ENCODE data around the gene KLRC3. TPM values are rescaled to one million over a fixed set of nuclear protein-coding genes. Genes with fewer than 3 reads are reported as not detected.
"Not testable (repeated sequence)": the region's sequence is repeated elsewhere in the genome, so short reads cannot be mapped to it uniquely, and the experiment has no call there.

Gene KLRC3
- total and polyA plus RNA-seq, 8 donors: 0.43 to 1.3 (median 1.3) TPM; not detected in 5

GRCh38 chr12:10455766-10456165 lies 35.4 kb upstream of the KLRC3 start:
- Histone ChIP-seq H3K4me3 (no peak overlapping the region), H3K4me1 (no peaks in the 10 kb centered on the region), H3K36me3 (no peaks in the 10 kb centered on the region), H3K27me3 (no peaks in the 10 kb centered on the region), H3K27ac (no peak overlapping the region), H3K9me3 (peaks cover 0 to 29% (median 17%) of the 10 kb centered on the region in 4 donors)
- no peak for DNase-seq
- WGBS, 5 donors: 78 to 100% (median 88%) methylated on average over 1 of the region's 1 CpG
- intact Hi-C loops (cut with DNase I; ENCODE audit: low total_unique reads): no loop called here
- TF ChIP-seq POLR2A (IDR thresholded peaks at IDR 0.05) (no peak), CTCF (IDR thresholded peaks at IDR 0.05) (no peak), POLR2AphosphoS5 (IDR thresholded peaks at IDR 0.05) (no peak), EP300 (IDR thresholded peaks at IDR 0.05) (no peak)

GRCh38 chr12:10454531-10454930 lies 34.1 kb upstream of the KLRC3 start:
- no peaks in the 10 kb centered on the region for H3K4me1 ChIP-seq
- H3K27ac ChIP-seq: no peak overlapping the region
- TF ChIP-seq POLR2A (IDR thresholded peaks at IDR 0.05): no peak
- TF ChIP-seq CTCF (IDR thresholded peaks at IDR 0.05): no peak
- no peak for TF ChIP-seq EP300 (IDR thresholded peaks at IDR 0.05)
- no peak for TF ChIP-seq POLR2AphosphoS5 (IDR thresholded peaks at IDR 0.05)
- no peak for DNase-seq
- 47 to 68% (median 60%) methylated on average over 1 of the region's 1 CpG for WGBS, 5 donors
- H3K27me3 ChIP-seq: no peaks in the 10 kb centered on the region
- intact Hi-C loops (cut with DNase I; ENCODE audit: low total_unique reads): no loop called here
- H3K9me3 ChIP-seq: peaks cover 0 to 29% (median 17%) of the 10 kb centered on the region in 4 donors
- H3K4me3 ChIP-seq: no peak overlapping the region
- no peaks in the 10 kb centered on the region for H3K36me3 ChIP-seq

GRCh38 chr12:10453156-10453555 lies 32.8 kb upstream of the KLRC3 start, which contains the start of gene KLRC1:
Gene KLRC1, minus strand, starts transcription at chr12:10453377. Its CDS starts 2,221 bp downstream, at chr12:10451156.
- DNase-seq: no peak
- Histone ChIP-seq H3K9me3 (peaks cover 0 to 26% (median 17%) of the 10 kb centered on the region in 4 donors), H3K27me3 (no peaks in the 10 kb centered on the region), H3K36me3 (no peaks in the 10 kb centered on the region), H3K4me3 (no peak within 1 kb of the TSS), H3K4me1 (no peaks in the 10 kb centered on the region), H3K27ac (no peak within 1 kb of the TSS)
- intact Hi-C loops (cut with DNase I; ENCODE audit: low total_unique reads): no loop called here
- 45 to 55% (median 50%) methylated on average over 2 of the region's 2 CpGs for WGBS, 5 donors
- TF ChIP-seq POLR2A (IDR thresholded peaks at IDR 0.05) (no peak), POLR2AphosphoS5 (IDR thresholded peaks at IDR 0.05) (no peak), CTCF (IDR thresholded peaks at IDR 0.05) (no peak), EP300 (IDR thresholded peaks at IDR 0.05) (no peak)

GRCh38 chr12:10448236-10448635 lies 27.8 kb upstream of the KLRC3 start:
- H3K4me1 ChIP-seq: no peaks in the 10 kb centered on the region
- no peak for DNase-seq
- intact Hi-C loops (cut with DNase I; ENCODE audit: low total_unique reads): no loop called here
- H3K4me3 ChIP-seq: no peak overlapping the region
- TF ChIP-seq EP300 (IDR thresholded peaks at IDR 0.05) (no peak), CTCF (IDR thresholded peaks at IDR 0.05) (no peak), POLR2A (IDR thresholded peaks at IDR 0.05) (no peak), POLR2AphosphoS5 (IDR thresholded peaks at IDR 0.05) (no peak)
- H3K27me3 ChIP-seq: no peaks in the 10 kb centered on the region
- H3K9me3 ChIP-seq: no peaks in the 10 kb centered on the region
- H3K27ac ChIP-seq: no peak overlapping the region
- WGBS, 5 donors: 84 to 94% (median 92%) methylated on average over 4 of the region's 4 CpGs
- H3K36me3 ChIP-seq: no peaks in the 10 kb centered on the region

- H3K4me3 ChIP-seq; H3K27me3 ChIP-seq; DNase-seq; H3K36me3 ChIP-seq; H3K27ac ChIP-seq; intact Hi-C loops (cut with DNase I; ENCODE audit: low total_unique reads); H3K4me1 ChIP-seq; H3K9me3 ChIP-seq: not testable (repeated sequence)
- WGBS, 5 donors: 65 to 79% (median 67%) methylated on average over 5 of the region's 5 CpGs
Observed at GRCh38 chr12:10446052-10446451, 25.7 kb upstream of the KLRC3 start.

GRCh38 chr12:10441144-10441543 lies 20.7 kb upstream of the KLRC3 start:
- H3K27me3 ChIP-seq; H3K36me3 ChIP-seq; intact Hi-C loops (cut with DNase I; ENCODE audit: low total_unique reads); H3K9me3 ChIP-seq; DNase-seq; H3K4me3 ChIP-seq; H3K4me1 ChIP-seq; H3K27ac ChIP-seq: not testable (repeated sequence)
- 85 to 95% (median 88%) methylated on average over 6 to 8 of the region's 8 CpGs for WGBS, 5 donors

- H3K36me3 ChIP-seq; H3K9me3 ChIP-seq; H3K4me3 ChIP-seq; H3K4me1 ChIP-seq; intact Hi-C loops (cut with DNase I; ENCODE audit: low total_unique reads); H3K27me3 ChIP-seq; DNase-seq; H3K27ac ChIP-seq: not testable (repeated sequence)
- WGBS, 5 donors: 67 to 92% (median 71%) methylated on average over 1 to 2 of the region's 2 CpGs
Observed at GRCh38 chr12:10439608-10440274, 19.3 kb upstream of the KLRC3 start.

Data from stomach (tissue), 9 donors.